ENCODE data around the gene LRPAP1.

DNA sequence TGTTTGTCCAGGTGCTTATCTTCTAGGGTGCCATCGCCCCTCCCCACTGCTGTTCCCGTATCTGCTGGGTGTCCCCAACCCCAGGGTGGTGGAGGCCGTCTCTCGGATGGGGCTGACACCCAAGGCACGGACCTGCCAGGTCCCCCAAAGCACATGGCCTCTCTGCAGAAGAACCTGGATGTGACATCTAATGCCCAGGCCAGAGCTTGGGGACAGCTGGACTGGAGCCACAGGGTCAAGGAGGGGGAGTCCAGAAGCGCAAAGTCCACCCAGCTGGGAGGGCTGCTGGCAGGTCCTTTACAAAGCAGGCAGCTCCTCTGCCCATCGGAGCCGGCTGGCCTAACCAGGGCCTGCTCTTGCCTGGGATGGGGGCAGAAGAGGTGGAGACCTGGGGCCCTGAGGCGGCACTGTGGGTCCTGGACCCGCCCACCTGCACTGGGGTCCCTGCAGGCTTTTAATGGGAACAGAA lies 69.9 kb downstream of the LRPAP1 start:
- TF ChIP-seq, protein P1, sequence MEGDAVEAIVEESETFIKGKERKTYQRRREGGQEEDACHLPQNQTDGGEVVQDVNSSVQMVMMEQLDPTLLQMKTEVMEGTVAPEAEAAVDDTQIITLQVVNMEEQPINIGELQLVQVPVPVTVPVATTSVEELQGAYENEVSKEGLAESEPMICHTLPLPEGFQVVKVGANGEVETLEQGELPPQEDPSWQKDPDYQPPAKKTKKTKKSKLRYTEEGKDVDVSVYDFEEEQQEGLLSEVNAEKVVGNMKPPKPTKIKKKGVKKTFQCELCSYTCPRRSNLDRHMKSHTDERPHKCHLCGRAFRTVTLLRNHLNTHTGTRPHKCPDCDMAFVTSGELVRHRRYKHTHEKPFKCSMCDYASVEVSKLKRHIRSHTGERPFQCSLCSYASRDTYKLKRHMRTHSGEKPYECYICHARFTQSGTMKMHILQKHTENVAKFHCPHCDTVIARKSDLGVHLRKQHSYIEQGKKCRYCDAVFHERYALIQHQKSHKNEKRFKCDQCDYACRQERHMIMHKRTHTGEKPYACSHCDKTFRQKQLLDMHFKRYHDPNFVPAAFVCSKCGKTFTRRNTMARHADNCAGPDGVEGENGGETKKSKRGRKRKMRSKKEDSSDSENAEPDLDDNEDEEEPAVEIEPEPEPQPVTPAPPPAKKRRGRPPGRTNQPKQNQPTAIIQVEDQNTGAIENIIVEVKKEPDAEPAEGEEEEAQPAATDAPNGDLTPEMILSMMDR (conservative IDR thresholded peaks at IDR 0.05; ENCODE audit: low read length), result no peak
- no peak for TF ChIP-seq EZH2phosphoT487 (IDR thresholded peaks at IDR 0.05; ENCODE audit: borderline replicate concordance)
